Muscle layer of duodenum (tissue), 2 donors: ENCODE data around the gene PDE4A.

ENCODE experiments used
- H3K27ac ChIP-seq: one replicate; pipeline ENCODE4 v1.7.0; 2013; ENCODE audit warnings: mild to moderate bottlenecking, low read length
- H3K27me3 ChIP-seq: one replicate; pipeline ENCODE4 v1.7.0; 2013; ENCODE audit warnings: low read depth, mild to moderate bottlenecking, control low read depth, low read length
- H3K36me3 ChIP-seq, 2 donors: one replicate each; pipeline ENCODE4 v1.7.0; 2013; ENCODE audit warnings: low read length in 2 of 2, control low read depth in 1 of 2, mild to moderate bottlenecking in 1 of 2; ENCODE audit not compliant: insufficient read depth in 2 of 2, control insufficient read depth in 1 of 2
- H3K4me1 ChIP-seq, 2 donors: one replicate each; pipeline ENCODE4 v1.7.0; 2013; ENCODE audit warnings: low read length in 2 of 2, mild to moderate bottlenecking in 2 of 2, control low read depth in 1 of 2, moderate library complexity in 1 of 2; ENCODE audit not compliant: insufficient read depth in 2 of 2, control insufficient read depth in 1 of 2
- H3K4me3 ChIP-seq, 2 donors: one replicate each; pipeline ENCODE4 v1.7.0; 2013; ENCODE audit warnings: low read length in 2 of 2, low read depth in 1 of 2, mild to moderate bottlenecking in 1 of 2
- H3K9me3 ChIP-seq, 2 donors: one replicate each; pipeline ENCODE4 v1.7.0; 2013; ENCODE audit warnings: low read length in 2 of 2, control low read depth in 1 of 2, mild to moderate bottlenecking in 1 of 2; ENCODE audit not compliant: control insufficient read depth in 1 of 2
- donor health status: healthy.

The PDE4A gene

GRCh38 chr19:10503002-10503789 is 82.9 kb downstream of the PDE4A start, which contains the start of gene KEAP1:
KEAP1 (minus strand) TSS chr19:10503356; CDS start chr19:10500033, 3,323 bp downstream.
- peak within 1 kb of the TSS; percentile 77 to 88 for H3K4me3 ChIP-seq
- peak within 1 kb of the TSS; percentile 88 for H3K27ac ChIP-seq
- H3K36me3 ChIP-seq: peaks cover 6 to 19% of the 10 kb centered on the region in 2 donors
- peaks cover 4 to 24% of the 10 kb centered on the region in 2 donors for H3K4me1 ChIP-seq
- H3K27me3 ChIP-seq: no peaks in the 10 kb centered on the region
- H3K9me3 ChIP-seq: no peaks in the 10 kb centered on the region

- no peak overlapping the region for H3K27ac ChIP-seq
- peaks cover 4 to 16% of the 10 kb centered on the region in 2 donors for H3K4me1 ChIP-seq
- peaks cover 0 to 3% of the 10 kb centered on the region in 2 donors for H3K36me3 ChIP-seq
- H3K27me3 ChIP-seq: peaks cover 4% of the 10 kb centered on the region
- H3K4me3 ChIP-seq: no peak overlapping the region
- H3K9me3 ChIP-seq: no peaks in the 10 kb centered on the region
Observed at GRCh38 chr19:10505583-10506229, 85.4 kb downstream of the PDE4A start.

GRCh38 chr19:10508036-10508435 is 87.7 kb downstream of the PDE4A start:
- Histone ChIP-seq H3K27ac (no peak overlapping the region), H3K4me3 (no peak overlapping the region), H3K4me1 (peaks cover 0 to 4% of the 10 kb centered on the region in 2 donors)

GRCh38 chr19:10508707-10509106 is 88.4 kb downstream of the PDE4A start:
- Histone ChIP-seq H3K4me3 (no peak overlapping the region), H3K9me3 (no peaks in the 10 kb centered on the region), H3K4me1 (peaks cover 0 to 4% of the 10 kb centered on the region in 2 donors), H3K36me3 (no peaks in the 10 kb centered on the region), H3K27ac (no peak overlapping the region), H3K27me3 (peaks cover 14% of the 10 kb centered on the region)

More at GRCh38 chr19:10508036-10508435, 87.7 kb downstream of the PDE4A start:
- Histone ChIP-seq H3K36me3 (no peaks in the 10 kb centered on the region), H3K27me3 (peaks cover 7% of the 10 kb centered on the region), H3K9me3 (no peaks in the 10 kb centered on the region)

- Histone ChIP-seq H3K36me3 (no peaks in the 10 kb centered on the region), H3K4me1 (peaks cover 0 to 12% of the 10 kb centered on the region in 2 donors), H3K4me3 (no peak overlapping the region), H3K9me3 (no peaks in the 10 kb centered on the region), H3K27ac (no peak overlapping the region), H3K27me3 (peaks cover 28% of the 10 kb centered on the region)
Observed at GRCh38 chr19:10510301-10510802, 90.0 kb downstream of the PDE4A start.

- peaks cover 51% of the 10 kb centered on the region for H3K27me3 ChIP-seq
- H3K9me3 ChIP-seq: no peaks in the 10 kb centered on the region
- H3K36me3 ChIP-seq: no peaks in the 10 kb centered on the region
- H3K4me1 ChIP-seq: peaks cover 0 to 28% of the 10 kb centered on the region in 2 donors
- no peak overlapping the region for H3K27ac ChIP-seq
- no peak overlapping the region for H3K4me3 ChIP-seq
Observed at GRCh38 chr19:10513223-10513622, 92.9 kb downstream of the PDE4A start.

- Histone ChIP-seq H3K36me3 (no peaks in the 10 kb centered on the region), H3K27ac (no peak overlapping the region), H3K4me1 (peaks cover 0 to 34% of the 10 kb centered on the region in 2 donors), H3K4me3 (peak overlapping the region in 1 of 2 donors; percentile 3), H3K27me3 (peaks cover 62% of the 10 kb centered on the region), H3K9me3 (no peaks in the 10 kb centered on the region)
Observed at GRCh38 chr19:10514211-10515145, 94.1 kb downstream of the PDE4A start.

- Histone ChIP-seq H3K36me3 (no peaks in the 10 kb centered on the region), H3K4me3 (no peak overlapping the region), H3K27me3 (peaks cover 57% of the 10 kb centered on the region), H3K4me1 (peaks cover 0 to 30% of the 10 kb centered on the region in 2 donors), H3K27ac (no peak overlapping the region), H3K9me3 (no peaks in the 10 kb centered on the region)
Observed at GRCh38 chr19:10516064-10516385, 95.7 kb downstream of the PDE4A start.

- Histone ChIP-seq H3K9me3 (no peaks in the 10 kb centered on the region), H3K27me3 (peaks cover 57% of the 10 kb centered on the region), H3K4me1 (peaks cover 0 to 30% of the 10 kb centered on the region in 2 donors), H3K36me3 (no peaks in the 10 kb centered on the region), H3K4me3 (peak overlapping the region in 1 of 2 donors; percentile 52), H3K27ac (no peak overlapping the region)
Observed at GRCh38 chr19:10516671-10517286, 96.4 kb downstream of the PDE4A start.

- peak within 1 kb of the TSS; percentile 16 to 52 for H3K4me3 ChIP-seq
- no peaks in the 10 kb centered on the region for H3K36me3 ChIP-seq
- H3K9me3 ChIP-seq: no peaks in the 10 kb centered on the region
- H3K4me1 ChIP-seq: peaks cover 0 to 30% of the 10 kb centered on the region in 2 donors
- H3K27ac ChIP-seq: no peak within 1 kb of the TSS
- peaks cover 57% of the 10 kb centered on the region for H3K27me3 ChIP-seq
Observed at GRCh38 chr19:10517361-10517759, 97.0 kb downstream of the PDE4A start, which contains the start of gene S1PR5. S1PR5 (minus strand) TSS chr19:10517447; CDS start chr19:10515011, 2,436 bp downstream.
